GM19463 (cell line): ENCODE results near the gene CSGALNACT2.

ENCODE experiments used
- ATAC-seq: cut with Tn5 transposase; IDR thresholded peaks from one replicate; pipeline ENCODE4 v1.9.1; 2021; ENCODE audit warnings: mild to moderate bottlenecking, moderate library complexity; ENCODE audit not compliant: unreplicated experiment

The CSGALNACT2 gene

GRCh38 chr10:43225004-43225786, 87.0 kb downstream of the CSGALNACT2 start:
- ATAC-seq: no peak

GRCh38 chr10:43225787-43226153, 87.5 kb downstream of the CSGALNACT2 start:
- peak; percentile 36 for ATAC-seq

GRCh38 chr10:43226441-43226840, 88.2 kb downstream of the CSGALNACT2 start:
- no peak for ATAC-seq

- no peak for ATAC-seq
Measured at GRCh38 chr10:43226851-43227845, 88.9 kb downstream of the CSGALNACT2 start.

GRCh38 chr10:43227911-43228782, 89.9 kb downstream of the CSGALNACT2 start:
- ATAC-seq: no peak

GRCh38 chr10:43228783-43229207, 90.5 kb downstream of the CSGALNACT2 start:
- ATAC-seq: no peak

GRCh38 chr10:43229208-43230061, 91.2 kb downstream of the CSGALNACT2 start:
- no peak for ATAC-seq

- ATAC-seq: no peak
Measured at GRCh38 chr10:43230101-43230908, 92.1 kb downstream of the CSGALNACT2 start.

- no peak for ATAC-seq
Measured at GRCh38 chr10:43230909-43231522, 92.8 kb downstream of the CSGALNACT2 start.

GRCh38 chr10:43231523-43232078, 93.4 kb downstream of the CSGALNACT2 start:
- no peak for ATAC-seq

GRCh38 chr10:43233601-43234430, 95.6 kb downstream of the CSGALNACT2 start:
- no peak for ATAC-seq

GRCh38 chr10:43234471-43235041, 96.3 kb downstream of the CSGALNACT2 start:
- ATAC-seq: no peak
